Stimulated activated CD4-positive, alpha-beta T cell treated with anti-CD3 and anti-CD28 coated beads, Interleukin-4, amount 100 ng/mL, for 4 hours (primary cell): ENCODE results near the gene CA10.

Experiments
- DNase-seq, 2 experiments: peaks; one replicate each; pipeline ENCODE4 v3.0.0-alpha.2; 2020

The CA10 gene

GRCh38 chr17:52041123-52041617, 117.3 kb downstream of the CA10 start:
- no peak for DNase-seq

- no peak for DNase-seq
These were observed 122.1 kb downstream of the CA10 start for GRCh38 chr17:52036416-52036815.

- DNase-seq = no peak
These were observed 123.1 kb downstream of the CA10 start for GRCh38 chr17:52035336-52035915.

GRCh38 chr17:52032454-52032853, 126.1 kb downstream of the CA10 start:
- DNase-seq = no peak

- DNase-seq = no peak
These were observed 128.5 kb downstream of the CA10 start for GRCh38 chr17:52030052-52030451.

- no peak for DNase-seq
These were observed 130.8 kb downstream of the CA10 start for GRCh38 chr17:52027620-52028295.

GRCh38 chr17:52027081-52027480, 131.4 kb downstream of the CA10 start:
- DNase-seq = no peak

- DNase-seq = no peak
These were observed 132.4 kb downstream of the CA10 start for GRCh38 chr17:52026075-52026474.

GRCh38 chr17:52025236-52025635, 133.3 kb downstream of the CA10 start:
- DNase-seq = no peak

GRCh38 chr17:52024300-52024870, 134.1 kb downstream of the CA10 start:
- DNase-seq = no peak

- DNase-seq = no peak
These were observed 147.4 kb downstream of the CA10 start for GRCh38 chr17:52011064-52011463.

- no peak for DNase-seq
These were observed 158.9 kb downstream of the CA10 start for GRCh38 chr17:51999654-52000053.

GRCh38 chr17:51997723-51998122, 160.8 kb downstream of the CA10 start:
- no peak for DNase-seq

GRCh38 chr17:51995797-51996403, 162.6 kb downstream of the CA10 start:
- no peak for DNase-seq

GRCh38 chr17:51992864-51993416, 165.6 kb downstream of the CA10 start:
- DNase-seq = no peak

GRCh38 chr17:51971121-51971520, 187.4 kb downstream of the CA10 start:
- no peak for DNase-seq

- no peak for DNase-seq
These were observed 196.8 kb downstream of the CA10 start for GRCh38 chr17:51961689-51962088.

- DNase-seq = no peak
These were observed 200.7 kb downstream of the CA10 start for GRCh38 chr17:51957786-51958185.

- DNase-seq = no peak
These were observed 203.3 kb downstream of the CA10 start for GRCh38 chr17:51955245-51955644.

- no peak for DNase-seq
These were observed 204.2 kb downstream of the CA10 start for GRCh38 chr17:51954232-51954765.

GRCh38 chr17:51951741-51952140, 206.8 kb downstream of the CA10 start:
- no peak for DNase-seq

- DNase-seq = no peak
These were observed 210.4 kb downstream of the CA10 start for GRCh38 chr17:51948128-51948527.

GRCh38 chr17:51947160-51947735, 211.3 kb downstream of the CA10 start:
- no peak for DNase-seq
